Liver (tissue), 9 donors: ENCODE data around the gene DNM3. TPM values are rescaled to one million over a fixed set of nuclear protein-coding genes. Genes with fewer than 3 reads are reported as not detected.

Experiments
- DNase-seq: peaks from one replicate; pipeline ENCODE4 v3.0.0-alpha.2; 2017; ENCODE audit warnings: low spot score
- H3K27ac ChIP-seq, 2 donors: one replicate each; pipeline ENCODE4 v1.7.0; 2013; ENCODE audit warnings: inconsistent platforms in 2 of 2, low read length in 2 of 2, control low read depth in 1 of 2, low read depth in 1 of 2, mild to moderate bottlenecking in 1 of 2
- H3K27me3 ChIP-seq, 4 donors: one replicate each; pipeline versions ENCODE4 v1.6.1 to v1.7.0; 2013; ENCODE audit warnings: low read length in 3 of 4, inconsistent platforms in 1 of 4, mild to moderate bottlenecking in 1 of 4, moderate library complexity in 1 of 4; ENCODE audit not compliant: control insufficient read depth in 4 of 4, insufficient read depth in 4 of 4
- H3K36me3 ChIP-seq, 4 donors: one replicate each; pipeline versions ENCODE4 v1.6.1 to v1.7.0; 2013; ENCODE audit warnings: low read length in 3 of 4, mild to moderate bottlenecking in 3 of 4, low read depth in 1 of 4, moderate library complexity in 1 of 4; ENCODE audit not compliant: control insufficient read depth in 4 of 4, insufficient read depth in 3 of 4
- H3K4me1 ChIP-seq, 4 donors: one replicate each; pipeline versions ENCODE4 v1.6.1 to v1.7.0; 2013; ENCODE audit warnings: low read length in 3 of 4, mild to moderate bottlenecking in 3 of 4, moderate library complexity in 1 of 4; ENCODE audit not compliant: control insufficient read depth in 4 of 4, insufficient read depth in 4 of 4
- H3K4me3 ChIP-seq, 3 donors: one replicate each; pipeline versions ENCODE4 v1.6.1 to v1.7.0; 2013; ENCODE audit warnings: low read length in 3 of 3, control low read depth in 1 of 3, low read depth in 1 of 3, mild to moderate bottlenecking in 1 of 3
- H3K9ac ChIP-seq, 2 donors: one replicate each; pipeline ENCODE4 v1.7.0; 2013; ENCODE audit warnings: low read length in 2 of 2, mild to moderate bottlenecking in 2 of 2, moderate library complexity in 2 of 2, control low read depth in 1 of 2, low read depth in 1 of 2
- H3K9me3 ChIP-seq, 4 donors: one replicate each; pipeline versions ENCODE4 v1.6.1 to v1.7.0; 2013; ENCODE audit warnings: low read length in 3 of 4; ENCODE audit not compliant: control insufficient read depth in 4 of 4
- ATF3 ChIP-seq: IDR thresholded peaks from 2 replicates; pipeline ENCODE4 v1.6.1; 2016; ENCODE audit warnings: antibody characterized with exemption
- CTCF ChIP-seq: fragments of 150-350 bp; IDR thresholded peaks from 2 replicates; pipeline ENCODE4 v1.5.1; 2017; ENCODE audit warnings: improper control_type of control experiment, low read depth, low read length; ENCODE audit not compliant: missing input control
- EGR1 ChIP-seq, 2 donors: IDR thresholded peaks; 2 replicates each; pipeline ENCODE4 v1.6.1; 2016 to 2018; ENCODE audit warnings: antibody characterized with exemption in 2 of 2, low read depth in 2 of 2
- FOXA1 ChIP-seq: IDR thresholded peaks from 2 replicates; pipeline ENCODE4 v1.6.1; 2016; ENCODE audit warnings: antibody characterized with exemption
- FOXA2 ChIP-seq: IDR thresholded peaks from 2 replicates; pipeline ENCODE4 v1.6.1; 2016; ENCODE audit warnings: antibody characterized with exemption
- HNF4A ChIP-seq, 2 donors: conservative IDR thresholded peaks; 2 replicates each; pipeline ENCODE4 v1.6.1; 2016; ENCODE audit warnings: antibody characterized with exemption in 2 of 2, mild to moderate bottlenecking in 2 of 2
- HNF4G ChIP-seq: IDR thresholded peaks from 2 replicates; pipeline ENCODE4 v1.6.1; 2016; ENCODE audit warnings: antibody characterized with exemption
- JUND ChIP-seq, 2 donors: IDR thresholded peaks; 2 replicates each; pipeline ENCODE4 v1.6.1; 2016; ENCODE audit warnings: antibody characterized with exemption in 2 of 2
- MAX ChIP-seq: IDR thresholded peaks from 2 replicates; pipeline ENCODE4 v1.6.1; 2016; ENCODE audit warnings: antibody characterized with exemption
- NR2F2 ChIP-seq: IDR thresholded peaks from 2 replicates; pipeline ENCODE4 v1.6.1; 2016; ENCODE audit warnings: antibody characterized with exemption
- RAD21 ChIP-seq, 2 donors: IDR thresholded peaks; 2 replicates each; pipeline ENCODE4 v1.6.1; 2016; ENCODE audit warnings: antibody characterized with exemption in 2 of 2, mild to moderate bottlenecking in 2 of 2
- REST ChIP-seq: IDR thresholded peaks from 2 replicates; pipeline ENCODE4 v1.6.1; 2016; ENCODE audit warnings: antibody characterized with exemption, mild to moderate bottlenecking
- RXRA ChIP-seq, 2 donors: IDR thresholded peaks; 2 replicates each; pipeline ENCODE4 v1.6.1; 2017 to 2018; ENCODE audit warnings: antibody characterized with exemption in 2 of 2, mild to moderate bottlenecking in 1 of 2
- SP1 ChIP-seq: IDR thresholded peaks from 2 replicates; pipeline ENCODE4 v1.6.1; 2018; ENCODE audit warnings: antibody characterized with exemption, mild to moderate bottlenecking
- TAF1 ChIP-seq: conservative IDR thresholded peaks from 2 replicates; pipeline ENCODE4 v1.6.1; 2016; ENCODE audit warnings: antibody characterized with exemption, mild to moderate bottlenecking
- YY1 ChIP-seq: IDR thresholded peaks from 2 replicates; pipeline ENCODE4 v1.6.1; 2016; ENCODE audit warnings: antibody characterized with exemption, mild to moderate bottlenecking
- ZBTB33 ChIP-seq: IDR thresholded peaks from 2 replicates; pipeline ENCODE4 v1.6.1; 2016; ENCODE audit warnings: antibody characterized with exemption
- WGBS: extraction: QIAGEN DNeasy Blood & Tissue Kit; methylation state at CpG from one replicate; pipeline ENCODE4 v1.1.7; 2013; 5-methylcytosine and 5-hydroxymethylcytosine counted together
- polyA plus RNA-seq, 2 donors: library from polyadenylated mRNA; stranded (reverse) in 1 of 2; unstranded in 1 of 2; fragments of 200-250 nt in 1 of 2; fragments of >200 nt in 1 of 2; fragmentation: Nextera tagmentation in 1 of 2; extraction: Ambion mirVana in 1 of 2; gene quantifications; one replicate each; pipeline versions ENCODE4 v1.2.1 to v1.2.3, GENCODE V29; 2013 to 2015
- total RNA-seq, 2 donors: library from RNA; depleted of rRNA; stranded (reverse); fragments of >200 nt; gene quantifications; one replicate each; pipeline ENCODE4 v1.2.3, GENCODE V29; 2014
- donor health status: healthy.
- donor health status: healthy.
- donor health status: healthy.
- donor health status: healthy.
- donor health status: healthy.

Gene DNM3
- total and polyA plus RNA-seq, 4 donors: 0.08 to 3.2 (median 1.0) TPM

- TF ChIP-seq RXRA (IDR thresholded peaks at IDR 0.05) (no peak), SP1 (no peak), NR2F2 (no peak), JUND (IDR thresholded peaks at IDR 0.05) (no peak), YY1 (no peak), HNF4G (no peak), FOXA1 (no peak), FOXA2 (no peak), EGR1 (IDR thresholded peaks at IDR 0.05; ENCODE audit: low read depth in 2 of 2) (no peak), TAF1 (no peak), MAX (no peak), RAD21 (IDR thresholded peaks at IDR 0.05) (no peak)
Measured at GRCh38 chr1:172251486-172251885, 410.2 kb downstream of the DNM3 start (continued).

GRCh38 chr1:172252321-172252720 lies 411.0 kb downstream of the DNM3 start:
- H3K9ac ChIP-seq: no peak overlapping the region
- DNase-seq: no peak
- WGBS: 89% methylated on average over 4 of the region's 4 CpGs
- H3K36me3 ChIP-seq: no peaks in the 10 kb centered on the region
- no peak overlapping the region for H3K4me3 ChIP-seq
- TF ChIP-seq SP1 (no peak), HNF4G (no peak), JUND (IDR thresholded peaks at IDR 0.05) (no peak), RXRA (IDR thresholded peaks at IDR 0.05) (no peak), ZBTB33 (no peak), YY1 (no peak), RAD21 (IDR thresholded peaks at IDR 0.05) (no peak), ATF3 (no peak), HNF4A (conservative IDR thresholded peaks at IDR 0.05) (no peak), CTCF (no peak), TAF1 (no peak), NR2F2 (no peak), EGR1 (IDR thresholded peaks at IDR 0.05; ENCODE audit: low read depth in 2 of 2) (no peak)
- H3K4me1 ChIP-seq: no peaks in the 10 kb centered on the region
- H3K27me3 ChIP-seq: no peaks in the 10 kb centered on the region
- no peak overlapping the region for H3K27ac ChIP-seq
- peaks cover 0 to 2% (median 0%) of the 10 kb centered on the region in 4 donors for H3K9me3 ChIP-seq

GRCh38 chr1:172252958-172253357 lies 411.7 kb downstream of the DNM3 start:
- no peak overlapping the region for H3K9ac ChIP-seq
- H3K27me3 ChIP-seq: no peaks in the 10 kb centered on the region
- no peaks in the 10 kb centered on the region for H3K4me1 ChIP-seq
- TF ChIP-seq ATF3 (no peak), YY1 (no peak), HNF4A (conservative IDR thresholded peaks at IDR 0.05) (no peak), EGR1 (IDR thresholded peaks at IDR 0.05; ENCODE audit: low read depth in 2 of 2) (no peak), MAX (no peak), FOXA2 (no peak), NR2F2 (no peak), REST (no peak), SP1 (no peak), HNF4G (no peak)
- no peak overlapping the region for H3K4me3 ChIP-seq
- H3K9me3 ChIP-seq: peaks cover 0 to 2% (median 0%) of the 10 kb centered on the region in 4 donors
- no peaks in the 10 kb centered on the region for H3K36me3 ChIP-seq
- no peak overlapping the region for H3K27ac ChIP-seq
- WGBS: 98% methylated on average over 2 of the region's 2 CpGs
- no peak for DNase-seq
